AG04449 (cell line): ENCODE data around the gene ACTA1.

ENCODE experiments used
- CTCF ChIA-PET: fragments of 350-600 bp; formaldehyde crosslinking; extraction: SDS; loops from one replicate; lab custom pipeline; 2021; ENCODE audit warnings: antibody characterized with exemption; lab: Yijun Ruan, JAX
- POLR2A ChIA-PET: fragments of 400-600, 350-600 bp; formaldehyde crosslinking; extraction: SDS; loops from one replicate; lab custom pipeline; 2020; ENCODE audit warnings: antibody characterized with exemption, inconsistent platforms; lab: Yijun Ruan, JAX
- DNase-seq: peaks from one replicate; pipeline ENCODE4 v3.0.0-alpha.2; 2010; ENCODE audit warnings: low read depth, low spot score
- H3K4me3 ChIP-seq: 2 replicates; pipeline ENCODE4 v1.5.1; 2011; ENCODE audit warnings: low read depth, mild to moderate bottlenecking, control low read depth, low read length
- TF ChIP-seq, protein P1 (sequence below): IDR thresholded peaks from one replicate; pipeline ENCODE4 v1.5.1; 2011; ENCODE audit warnings: mild to moderate bottlenecking, moderate library complexity, low read length, control low read depth, inconsistent platforms; ENCODE audit not compliant: insufficient read depth; ENCODE audit errors: missing control alignments

The ACTA1 gene

DNA sequence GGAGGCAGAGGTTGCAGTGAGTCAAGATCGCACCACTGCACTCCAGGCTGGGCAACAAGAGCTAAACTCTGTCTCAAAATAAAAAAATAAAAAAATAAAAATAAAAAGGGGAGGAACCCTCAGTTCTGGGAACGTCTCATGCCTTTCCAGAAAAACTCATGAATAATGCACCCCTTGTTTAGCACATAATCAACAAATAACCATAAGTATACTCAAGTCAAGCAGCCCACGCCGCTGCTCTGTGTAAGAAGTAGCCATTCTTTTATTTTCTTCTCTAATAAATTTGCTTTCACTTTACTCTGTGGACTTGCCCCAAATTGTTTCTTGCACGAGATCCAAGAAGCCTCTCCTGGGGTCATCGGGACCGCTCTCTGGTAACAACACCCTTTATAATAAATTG is 14.5 kb upstream of the ACTA1 start:
- CTCF ChIA-PET = no interaction called here
- DNase-seq = no peak
- TF ChIP-seq, protein P1, sequence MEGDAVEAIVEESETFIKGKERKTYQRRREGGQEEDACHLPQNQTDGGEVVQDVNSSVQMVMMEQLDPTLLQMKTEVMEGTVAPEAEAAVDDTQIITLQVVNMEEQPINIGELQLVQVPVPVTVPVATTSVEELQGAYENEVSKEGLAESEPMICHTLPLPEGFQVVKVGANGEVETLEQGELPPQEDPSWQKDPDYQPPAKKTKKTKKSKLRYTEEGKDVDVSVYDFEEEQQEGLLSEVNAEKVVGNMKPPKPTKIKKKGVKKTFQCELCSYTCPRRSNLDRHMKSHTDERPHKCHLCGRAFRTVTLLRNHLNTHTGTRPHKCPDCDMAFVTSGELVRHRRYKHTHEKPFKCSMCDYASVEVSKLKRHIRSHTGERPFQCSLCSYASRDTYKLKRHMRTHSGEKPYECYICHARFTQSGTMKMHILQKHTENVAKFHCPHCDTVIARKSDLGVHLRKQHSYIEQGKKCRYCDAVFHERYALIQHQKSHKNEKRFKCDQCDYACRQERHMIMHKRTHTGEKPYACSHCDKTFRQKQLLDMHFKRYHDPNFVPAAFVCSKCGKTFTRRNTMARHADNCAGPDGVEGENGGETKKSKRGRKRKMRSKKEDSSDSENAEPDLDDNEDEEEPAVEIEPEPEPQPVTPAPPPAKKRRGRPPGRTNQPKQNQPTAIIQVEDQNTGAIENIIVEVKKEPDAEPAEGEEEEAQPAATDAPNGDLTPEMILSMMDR = no peak
- no peak overlapping the region for H3K4me3 ChIP-seq
- POLR2A ChIA-PET = no interaction called here

DNA sequence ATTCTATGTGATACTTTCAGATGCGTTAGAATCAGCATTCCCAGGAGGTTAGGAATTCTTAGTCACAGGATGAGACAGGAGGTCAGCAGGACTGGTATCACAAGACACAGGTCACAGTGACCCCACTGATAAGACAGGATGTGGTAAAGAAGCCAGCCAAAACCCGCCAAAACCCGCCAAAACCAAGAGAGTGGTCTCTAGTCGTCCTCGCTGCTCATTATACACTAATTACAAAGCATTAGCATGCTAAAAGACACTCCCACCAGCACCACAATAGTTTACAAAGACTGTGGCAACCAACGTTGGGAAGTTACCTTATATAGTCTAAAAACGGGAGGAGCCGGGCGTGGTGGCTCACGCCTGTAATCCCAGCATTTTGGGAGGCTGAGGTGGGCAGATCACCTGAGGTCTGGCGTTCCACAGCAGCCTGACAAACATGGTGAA is 13.9 kb upstream of the ACTA1 start:
- ChIA-PET POLR2A (no interaction called here), CTCF (no interaction called here)
- DNase-seq = no peak
- H3K4me3 ChIP-seq = no peak overlapping the region
- TF ChIP-seq, protein P1 = no peak

DNA sequence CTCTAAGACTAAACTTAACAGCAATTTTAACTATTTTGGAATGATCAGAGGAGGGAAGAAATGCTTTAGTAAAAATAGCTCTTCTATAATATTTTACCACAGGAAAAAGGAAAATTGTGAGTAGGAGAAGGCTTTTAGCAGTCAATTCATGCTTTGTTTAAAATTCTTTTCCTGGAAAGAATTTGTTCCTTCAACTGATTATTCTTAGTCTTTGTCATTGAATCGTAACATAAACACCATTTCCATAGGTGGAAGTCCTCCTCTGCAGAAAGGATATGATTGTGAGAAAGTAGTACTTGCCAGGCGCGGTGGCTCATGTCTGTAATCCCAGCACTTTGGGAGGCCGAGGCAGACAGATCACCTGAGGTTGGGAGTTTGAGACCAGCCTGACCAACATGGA is 11.9 kb upstream of the ACTA1 start:
- no peak overlapping the region for H3K4me3 ChIP-seq
- DNase-seq = no peak
- TF ChIP-seq, protein P1 = no peak
- CTCF ChIA-PET = interaction anchor here (1.3 to 2.4 kb wide), 2 partner anchors 9 to 187 kb away, joined by 3 to 11 read pairs; no protein-coding TSS in a partner anchor
- POLR2A ChIA-PET = no interaction called here

DNA sequence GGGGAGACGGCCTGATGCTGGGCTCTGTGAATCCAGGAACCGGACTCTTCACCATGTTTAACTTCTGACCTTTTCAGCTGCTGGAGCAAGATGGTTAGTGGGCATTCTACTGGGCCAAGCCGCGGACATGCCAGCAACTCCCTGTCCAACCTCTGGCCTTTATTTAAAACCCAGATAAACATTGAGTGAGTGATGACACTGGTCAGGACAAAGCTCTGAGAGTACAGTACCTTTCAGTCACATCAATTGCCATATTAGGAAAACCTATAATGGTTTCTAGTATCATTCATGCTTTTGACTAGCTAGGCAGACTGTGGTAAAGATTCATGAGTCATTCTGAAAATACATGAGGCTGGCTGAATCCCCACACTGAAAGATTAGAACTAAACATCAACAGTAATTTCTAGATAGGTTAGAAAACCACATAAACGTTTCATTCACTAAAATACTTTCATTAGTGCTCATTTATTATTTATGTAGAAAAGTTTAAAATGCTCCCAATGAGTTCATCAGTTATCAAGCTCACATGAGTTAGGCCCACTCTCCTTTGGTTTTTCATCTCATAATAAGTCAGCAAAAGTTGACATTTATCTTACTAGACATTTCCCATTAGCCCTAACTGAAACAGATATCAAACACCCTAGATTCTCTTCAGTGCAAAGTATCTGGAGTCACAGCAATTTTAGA is 7.1 kb upstream of the ACTA1 start:
- POLR2A ChIA-PET = no interaction called here
- TF ChIP-seq, protein P1 = no peak
- DNase-seq = peak; percentile 45
- CTCF ChIA-PET = interaction anchor here (0.7 to 2.8 kb wide), 7 partner anchors 10 to 776 kb away, joined by 3 to 11 read pairs (median 5); no protein-coding TSS in a partner anchor
- no peak overlapping the region for H3K4me3 ChIP-seq

DNA sequence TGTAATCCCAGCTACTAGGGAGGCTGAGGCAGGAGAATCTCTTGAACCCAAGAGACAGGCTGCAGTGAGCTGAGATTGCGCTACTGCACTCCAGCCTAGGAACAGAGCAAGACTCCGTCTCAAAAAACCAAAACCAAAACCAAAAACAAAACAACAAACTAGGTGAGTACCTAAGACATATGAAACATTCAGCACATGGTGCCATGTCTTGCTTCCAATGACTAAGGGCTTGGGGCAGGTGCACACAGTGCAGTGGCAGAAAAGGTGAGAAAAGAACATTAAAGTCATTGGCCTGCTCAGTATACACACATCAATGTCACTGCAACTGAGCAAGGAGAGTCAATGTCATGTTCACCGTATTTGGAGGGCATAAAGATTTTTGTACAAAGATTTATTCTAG is 4.1 kb upstream of the ACTA1 start:
- DNase-seq = no peak
- POLR2A ChIA-PET = interaction anchor here (1.1 kb wide), 1 partner anchor 27 kb away, joined by 3 read pairs; no protein-coding TSS in a partner anchor
- no peak overlapping the region for H3K4me3 ChIP-seq
- TF ChIP-seq, protein P1 = no peak
- CTCF ChIA-PET = interaction anchor here (0.6 to 2.1 kb wide), 3 partner anchors 15 to 179 kb away, joined by 3 to 5 read pairs (median 3); no protein-coding TSS in a partner anchor

DNA sequence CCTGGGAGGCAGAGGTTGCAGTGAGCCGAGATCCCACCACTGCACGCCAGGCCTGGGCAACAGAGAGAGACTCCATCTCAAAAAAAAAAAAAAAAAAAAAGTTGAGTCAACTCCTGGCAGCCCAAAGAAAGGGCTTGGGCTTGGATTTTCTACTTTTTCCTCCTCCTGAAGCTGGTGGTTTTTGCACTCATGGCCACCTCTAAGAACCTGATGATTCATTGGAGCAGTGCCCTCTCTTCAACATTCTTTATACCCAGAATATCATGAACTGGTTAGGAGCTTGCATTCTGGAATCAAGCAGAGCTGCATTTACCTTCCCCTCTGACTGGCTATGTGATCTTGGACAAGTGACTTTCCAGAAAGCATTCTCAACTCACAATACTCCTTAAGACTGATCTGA is 3.5 kb upstream of the ACTA1 start:
- TF ChIP-seq, protein P1 = no peak
- DNase-seq = no peak
- ChIA-PET CTCF (interaction anchor here (0.6 to 2.1 kb wide), 3 partner anchors 15 to 179 kb away, joined by 3 to 5 read pairs (median 3); no protein-coding TSS in a partner anchor), POLR2A (interaction anchor here (1.1 kb wide), 1 partner anchor 27 kb away, joined by 3 read pairs; no protein-coding TSS in a partner anchor)
- no peak overlapping the region for H3K4me3 ChIP-seq
